HG03565 (cell line): ENCODE results near the gene GNAS.
"Not testable (repeated sequence)": the region's sequence is repeated elsewhere in the genome, so short reads cannot be mapped to it uniquely, and the experiment has no call there.

Experiments
- ATAC-seq: cut with Tn5 transposase; IDR thresholded peaks from one replicate; pipeline ENCODE4 v1.9.1; 2021; ENCODE audit warnings: mild to moderate bottlenecking, moderate library complexity; ENCODE audit not compliant: unreplicated experiment

Gene GNAS

DNA sequence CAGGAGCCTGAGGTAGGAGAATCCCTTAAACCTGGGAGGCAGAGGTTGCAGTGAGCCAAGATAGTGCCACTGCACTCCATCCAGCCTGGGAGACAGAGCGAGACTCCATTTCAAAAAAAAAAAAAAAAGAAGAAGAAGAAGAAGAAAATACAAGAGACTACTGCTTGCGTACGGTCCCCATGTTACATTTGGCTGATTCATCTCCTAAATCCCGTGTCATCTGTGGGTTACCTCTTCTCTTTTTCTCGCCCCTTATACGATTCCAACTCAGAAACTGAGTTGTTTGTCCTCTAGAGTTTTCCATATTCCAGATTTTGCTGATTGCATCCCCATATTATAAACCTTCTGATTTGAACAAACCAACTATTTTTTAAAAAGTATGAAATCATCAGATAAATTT is 66.1 kb downstream of the GNAS start:
- ATAC-seq: no peak

DNA sequence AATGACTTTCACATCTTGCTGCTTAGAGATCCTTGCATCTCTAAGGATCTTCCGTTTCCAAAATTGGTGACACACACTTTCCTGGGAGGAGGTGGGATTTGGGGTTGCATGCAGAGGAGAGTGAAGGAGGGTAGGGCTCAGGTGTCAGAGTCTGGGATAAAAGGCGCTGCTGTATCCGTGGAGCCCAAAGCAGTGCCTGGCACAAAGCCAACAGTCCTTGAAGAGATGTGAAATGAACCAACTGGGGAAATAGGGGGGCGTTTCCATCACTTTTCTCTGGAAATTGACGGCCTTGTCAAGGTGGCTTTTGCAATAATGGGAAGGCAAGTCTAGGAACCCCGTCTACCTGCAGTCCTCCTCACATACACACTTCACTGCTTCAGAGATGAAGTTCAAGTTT is 69.0 kb downstream of the GNAS start:
- no peak for ATAC-seq

DNA sequence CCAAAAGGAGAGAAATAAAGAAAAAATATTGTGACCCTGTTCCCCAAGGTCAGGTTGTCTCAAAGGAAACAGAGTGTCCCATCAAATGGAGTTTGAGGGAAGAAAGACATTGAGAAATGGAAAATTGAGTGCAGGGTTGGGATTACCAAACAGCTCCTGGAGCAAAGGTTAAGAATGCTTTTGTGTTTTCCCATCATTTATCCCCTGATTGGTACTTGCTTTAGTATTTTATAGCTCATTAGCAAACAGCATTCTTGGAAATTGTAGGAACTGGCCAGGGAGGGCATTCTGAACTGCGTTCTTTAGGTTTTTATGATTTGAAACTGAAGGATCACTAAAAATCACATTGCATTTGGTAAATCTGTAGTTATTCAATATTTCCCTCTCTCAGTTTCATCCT is 69.5 kb downstream of the GNAS start:
- no peak for ATAC-seq

DNA sequence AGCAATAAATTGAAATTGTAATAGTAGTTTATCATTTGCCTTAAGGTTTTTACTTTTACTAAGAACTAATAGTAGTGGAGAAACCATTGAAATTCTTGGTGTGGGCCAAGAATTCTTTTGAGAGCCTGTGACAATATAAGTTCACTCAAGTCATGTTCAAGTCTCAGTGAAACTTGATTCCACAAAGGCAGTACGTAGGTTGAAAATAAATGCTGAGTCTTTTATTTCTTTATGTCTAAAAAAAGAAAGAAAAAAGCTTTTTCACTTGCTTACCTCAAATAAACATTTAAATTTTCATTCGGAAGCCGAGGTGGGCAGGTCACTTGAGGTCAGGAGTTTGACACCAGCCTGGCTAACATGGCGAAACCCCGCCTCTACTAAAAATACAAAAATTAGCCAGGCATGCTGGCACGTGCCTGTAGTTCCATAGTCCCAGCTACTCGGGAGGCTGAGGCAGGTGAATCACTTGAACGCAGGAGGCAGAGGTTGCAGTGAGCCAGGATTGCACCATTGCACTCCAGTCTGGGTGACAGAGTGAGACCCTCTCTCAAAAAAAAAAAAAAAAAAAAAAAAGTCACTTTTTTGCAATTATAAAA is 70.7 kb downstream of the GNAS start:
- no peak for ATAC-seq

DNA sequence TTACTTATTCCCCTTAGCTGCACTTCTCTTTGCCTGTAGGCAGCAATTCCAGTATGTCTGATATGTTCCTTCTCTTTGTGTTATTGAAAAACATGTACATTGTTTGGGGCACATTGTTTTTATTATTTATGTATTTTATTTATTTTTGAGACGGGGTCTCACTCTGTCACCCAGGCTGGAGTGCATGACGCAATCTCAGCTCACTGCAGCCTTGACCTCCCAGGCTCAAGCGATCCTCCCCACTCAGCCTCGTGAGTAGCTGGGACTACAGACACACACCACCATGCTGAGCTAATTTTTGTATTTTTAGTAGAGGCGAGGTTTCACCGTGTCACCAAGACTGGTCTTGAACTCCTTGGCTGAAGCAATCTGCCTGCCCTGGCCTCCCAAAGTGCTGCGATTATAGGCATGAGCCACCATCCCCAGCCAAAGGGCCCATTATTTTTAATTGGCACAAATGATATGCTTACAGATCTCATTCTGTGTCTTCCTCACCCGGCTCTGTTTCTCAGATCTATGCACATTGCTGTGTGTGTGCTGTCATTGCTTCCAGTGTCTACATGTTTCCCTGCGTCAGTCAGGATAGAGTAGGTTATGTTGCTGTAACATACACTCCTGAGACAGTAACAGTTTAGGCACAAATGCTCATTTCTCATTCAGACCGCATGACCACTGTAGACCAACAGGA is 74.4 kb downstream of the GNAS start:
- no peak for ATAC-seq

DNA sequence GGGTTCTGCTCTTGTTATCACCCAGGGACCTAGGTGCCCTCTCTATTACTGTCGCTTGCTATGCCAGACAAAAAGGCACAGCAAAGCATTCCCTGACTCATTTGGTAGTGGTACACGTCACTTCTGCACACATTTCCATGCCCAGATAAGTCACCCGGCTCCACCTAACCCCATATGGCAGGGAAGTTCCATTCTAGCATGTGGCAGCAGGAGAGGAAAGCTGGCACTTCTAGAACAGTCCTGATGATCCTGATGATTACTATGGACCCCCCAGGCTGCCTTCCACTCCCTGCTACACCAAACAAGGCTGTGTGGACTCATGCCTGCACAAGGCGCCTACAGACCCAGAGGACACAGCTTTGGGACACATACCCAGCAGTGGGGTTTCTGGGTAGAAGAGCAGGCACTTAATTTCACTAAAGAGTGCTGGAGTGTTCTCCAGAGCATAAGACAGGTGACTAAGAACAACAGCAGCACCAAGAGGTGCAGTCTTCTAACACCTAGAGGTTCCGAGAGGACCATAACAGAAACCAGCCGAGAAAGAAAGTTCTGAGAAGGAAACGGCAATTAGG is 75.1 kb downstream of the GNAS start:
- ATAC-seq: no peak

DNA sequence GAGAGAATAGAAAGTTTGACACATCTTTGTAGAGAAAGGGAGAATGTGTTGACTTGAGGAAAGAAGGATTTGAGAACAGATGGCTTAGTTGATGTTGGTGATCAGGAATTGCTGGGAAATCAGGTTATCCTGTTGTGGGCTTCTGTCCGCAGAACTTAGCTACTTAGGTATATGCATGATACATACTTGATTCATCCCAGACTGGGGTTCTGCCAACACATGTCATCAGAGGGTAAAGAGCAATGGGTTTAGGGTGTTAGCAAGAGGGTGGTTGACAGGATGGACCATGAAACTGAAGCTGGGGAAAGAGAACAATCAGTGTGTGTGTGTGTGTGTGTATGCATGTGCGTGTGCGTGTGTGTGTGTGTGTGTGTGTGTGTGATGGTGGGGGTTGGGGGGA is 78.0 kb downstream of the GNAS start:
- ATAC-seq: no peak

DNA sequence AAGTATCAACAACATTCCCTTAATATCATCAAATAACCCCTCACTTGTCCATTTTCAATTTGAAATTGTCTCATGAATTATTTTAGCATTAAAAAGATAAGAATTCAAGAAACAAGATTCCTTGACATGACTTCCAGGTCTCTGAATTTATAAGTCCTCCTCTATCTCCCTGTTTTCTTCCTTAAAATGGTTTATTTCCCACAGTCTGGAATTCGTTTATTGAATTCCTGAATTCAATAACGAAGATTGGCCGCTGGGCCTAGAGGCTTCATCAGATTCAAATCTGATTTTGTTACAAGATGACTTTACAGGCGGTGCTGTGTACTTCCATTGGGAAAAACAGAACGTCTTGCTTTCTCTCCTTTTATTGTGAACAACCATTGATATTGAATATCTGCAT is 79.7 kb downstream of the GNAS start:
- no peak for ATAC-seq

DNA sequence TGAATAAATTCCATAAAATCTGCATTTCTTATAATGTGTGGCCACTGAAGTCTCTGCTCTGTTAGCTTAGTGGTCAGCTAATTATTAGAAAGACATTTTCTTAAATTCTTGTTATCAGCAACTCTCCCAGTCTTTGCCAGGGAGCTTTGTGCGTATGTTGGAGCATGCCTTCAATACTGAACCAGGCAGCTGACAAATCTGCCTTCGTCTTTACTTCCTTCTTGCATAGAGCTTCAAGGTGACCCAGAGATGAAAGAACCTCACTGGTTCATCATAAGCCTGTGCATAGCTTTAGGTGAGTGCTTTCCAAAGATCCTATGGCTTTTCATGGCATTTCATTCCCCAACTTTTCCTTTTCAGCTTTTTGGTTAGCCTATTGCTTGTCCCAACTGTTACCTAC is 85.6 kb downstream of the GNAS start:
- no peak for ATAC-seq

DNA sequence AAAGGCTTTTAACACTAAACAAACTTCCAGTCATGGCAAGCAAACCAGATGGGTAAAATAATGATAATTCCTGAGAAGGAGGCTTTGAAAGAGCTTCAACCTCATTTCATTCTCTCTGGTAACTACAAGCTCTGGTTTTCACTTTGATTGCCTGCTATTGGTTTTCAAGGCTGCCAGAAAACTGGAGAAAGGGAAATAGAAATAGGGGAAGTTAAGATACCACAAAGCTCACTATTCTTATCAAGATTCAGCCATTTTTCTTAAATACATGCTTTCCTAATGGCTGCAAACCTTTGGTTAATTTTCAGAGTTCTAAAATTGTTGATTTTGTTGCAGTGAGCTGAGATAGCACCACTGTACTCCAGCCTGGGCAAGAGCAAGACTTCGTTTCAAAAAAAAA is 86.0 kb downstream of the GNAS start:
- no peak for ATAC-seq

DNA sequence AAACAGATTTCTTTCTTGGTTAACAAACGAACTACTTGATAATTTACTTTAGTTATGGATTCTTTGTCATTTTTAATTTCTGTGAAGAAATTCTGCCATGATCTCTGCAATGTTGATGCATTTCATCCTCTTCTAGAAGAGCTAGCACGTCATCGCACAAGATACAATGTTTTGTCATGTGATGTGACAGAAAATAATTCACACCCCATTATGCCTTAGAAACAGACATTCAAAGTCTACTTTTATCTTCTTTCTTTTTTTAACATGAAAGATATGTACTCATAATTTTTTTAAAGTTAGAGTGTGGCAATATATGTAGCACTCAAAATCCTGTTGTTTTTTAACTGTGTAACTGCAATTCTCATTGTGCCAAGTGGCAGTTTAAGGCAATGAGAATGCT is 89.0 kb downstream of the GNAS start:
- ATAC-seq: no peak

DNA sequence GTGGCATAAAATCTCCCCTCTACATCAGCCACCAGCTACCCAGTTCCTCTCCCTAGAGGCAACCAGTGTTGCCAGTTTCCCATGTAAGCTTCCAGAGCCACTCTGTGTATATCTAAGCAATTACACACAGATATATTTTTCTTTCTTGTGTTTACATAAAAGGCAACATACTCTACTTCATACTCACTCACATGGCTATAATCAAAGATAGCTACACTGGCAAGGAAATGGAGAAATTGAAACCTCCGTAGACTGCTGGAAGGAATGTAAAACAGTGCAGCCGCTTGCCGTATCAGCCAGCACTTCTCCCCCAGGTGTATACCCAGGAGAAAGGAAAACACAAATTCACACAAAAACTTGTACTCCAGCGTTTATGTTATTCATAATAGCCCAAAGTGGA is 90.0 kb downstream of the GNAS start:
- ATAC-seq: no peak

DNA sequence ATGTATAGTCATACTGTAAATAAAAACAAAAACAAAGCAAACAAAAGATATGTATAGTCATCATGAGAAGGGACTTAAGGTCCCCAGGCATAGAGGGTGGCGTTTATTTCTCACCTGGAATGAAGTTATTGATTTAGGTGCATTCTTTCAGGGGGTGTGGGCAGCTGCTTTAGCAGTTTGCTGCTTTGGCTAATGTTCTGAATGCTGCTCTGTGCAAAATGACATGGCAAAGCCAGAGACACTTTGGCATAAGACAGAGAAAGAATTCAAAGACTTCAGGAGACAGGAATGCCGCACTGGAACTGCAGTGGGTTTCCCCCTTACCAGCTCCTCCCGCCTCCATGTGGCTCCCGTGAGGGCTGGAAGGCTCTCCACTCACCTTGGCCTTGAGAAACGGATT is 92.1 kb downstream of the GNAS start:
- ATAC-seq: no peak

DNA sequence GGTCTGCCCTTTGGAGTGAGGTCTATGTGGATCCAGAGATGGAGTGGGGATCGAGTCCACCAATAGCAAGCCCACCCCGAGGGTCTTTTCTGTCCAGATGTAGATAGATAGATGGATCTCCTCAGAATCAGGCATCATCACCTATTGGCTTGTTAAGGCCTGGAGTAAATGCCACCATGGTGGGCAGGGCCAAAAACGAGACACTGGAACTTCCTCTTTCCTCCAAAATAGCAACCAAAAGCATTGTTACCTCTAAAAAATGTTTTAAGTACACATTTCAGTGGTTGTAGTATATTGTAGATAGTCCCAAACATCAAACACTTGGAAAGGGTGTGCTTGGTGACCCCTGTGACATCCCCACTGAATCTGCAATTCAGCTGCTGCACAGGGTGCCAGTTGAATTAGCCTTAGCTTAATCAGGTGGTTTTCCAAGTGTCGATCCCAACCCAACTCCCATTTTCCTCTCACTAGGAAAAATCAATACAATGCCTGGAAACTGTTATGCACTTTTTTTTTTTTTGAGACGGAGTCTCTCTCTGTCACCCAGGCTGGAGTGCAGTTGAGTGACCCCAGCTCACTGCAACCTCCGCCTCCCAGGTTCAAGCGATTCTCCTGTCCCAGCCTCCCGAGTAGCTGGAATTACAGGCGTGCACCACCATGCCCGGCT is 93.6 kb downstream of the GNAS start:
- no peak for ATAC-seq

DNA sequence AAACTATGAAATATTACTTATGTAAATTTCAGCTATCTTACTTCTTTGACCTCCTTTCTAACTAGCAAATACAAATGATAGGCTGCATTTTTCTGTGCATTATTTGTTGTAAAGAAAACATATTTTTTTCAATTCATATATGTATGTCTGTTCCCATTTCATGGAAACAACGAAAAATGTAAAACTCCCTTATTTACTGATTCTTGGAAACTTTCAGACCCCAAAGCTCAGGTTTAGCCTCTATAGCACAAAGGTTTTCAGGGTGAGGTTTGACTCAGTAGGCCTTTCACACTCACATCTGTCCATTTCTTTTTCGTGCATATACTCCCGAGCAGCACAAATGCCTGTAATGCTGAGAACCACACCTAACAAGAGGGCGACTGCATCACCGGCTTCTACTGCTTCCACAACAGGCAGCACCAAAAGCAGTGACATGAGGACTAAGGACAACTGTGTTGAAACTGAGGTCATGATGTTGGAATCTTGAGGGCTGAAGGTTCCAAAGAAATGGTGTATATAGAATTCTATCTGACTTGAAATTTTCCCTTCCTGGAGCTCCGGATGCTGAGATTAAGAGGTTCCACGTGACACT is 95.4 kb downstream of the GNAS start:
- ATAC-seq: not testable (repeated sequence)

DNA sequence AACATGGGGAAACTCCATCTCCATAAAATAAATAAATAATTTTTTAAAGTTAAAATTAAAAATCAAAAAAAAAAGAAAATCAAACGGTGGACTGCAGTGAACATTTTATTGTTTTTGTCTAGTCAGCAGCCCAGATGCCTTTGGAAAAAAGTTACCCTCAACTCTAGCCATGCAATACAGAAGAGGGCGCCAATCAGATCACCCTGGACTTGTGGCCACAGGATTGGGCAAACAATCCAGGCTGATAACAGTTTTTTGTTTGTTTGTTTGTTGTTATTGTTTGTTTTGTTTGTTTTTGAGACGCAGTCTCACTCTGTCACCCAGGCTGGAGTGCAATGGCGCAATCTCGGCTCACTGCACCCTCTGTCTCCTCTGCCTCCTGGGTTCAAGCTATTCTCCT is 98.1 kb downstream of the GNAS start:
- no peak for ATAC-seq

DNA sequence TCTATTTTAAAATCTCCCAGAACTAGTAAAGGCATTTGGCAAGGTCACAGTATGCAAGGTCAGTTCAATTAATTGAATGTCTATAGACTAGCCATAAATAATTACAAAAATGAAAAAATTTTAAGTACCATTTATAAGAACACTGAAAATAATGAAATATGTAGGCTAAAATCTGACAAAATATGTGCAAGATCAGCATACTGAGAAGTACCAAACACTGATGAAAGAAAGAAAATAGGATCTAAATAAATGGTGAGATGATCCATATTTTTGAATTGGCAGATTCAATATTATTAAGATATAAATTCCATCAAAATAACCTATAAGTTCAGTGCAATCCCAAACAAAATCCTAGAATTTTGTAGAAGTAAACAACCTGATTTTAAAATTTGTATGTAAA is 100.5 kb downstream of the GNAS start:
- no peak for ATAC-seq

DNA sequence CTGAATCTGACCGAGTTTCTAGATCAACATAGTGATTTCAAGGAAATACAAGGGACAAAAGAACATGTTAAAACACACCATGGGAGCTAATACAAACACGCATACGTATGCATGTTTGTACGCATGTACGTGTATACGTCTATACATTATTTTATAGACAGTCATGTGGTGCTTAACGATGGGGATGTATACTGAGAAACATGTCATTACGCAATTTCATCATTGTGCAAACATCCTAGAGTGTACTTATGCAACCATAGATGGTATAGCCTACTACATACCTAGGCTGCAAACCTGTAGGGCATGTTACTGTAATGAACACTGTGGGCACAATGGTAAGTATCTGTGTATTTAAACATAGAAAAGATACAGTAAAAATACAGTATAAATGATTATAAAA is 103.6 kb downstream of the GNAS start:
- ATAC-seq: no peak

DNA sequence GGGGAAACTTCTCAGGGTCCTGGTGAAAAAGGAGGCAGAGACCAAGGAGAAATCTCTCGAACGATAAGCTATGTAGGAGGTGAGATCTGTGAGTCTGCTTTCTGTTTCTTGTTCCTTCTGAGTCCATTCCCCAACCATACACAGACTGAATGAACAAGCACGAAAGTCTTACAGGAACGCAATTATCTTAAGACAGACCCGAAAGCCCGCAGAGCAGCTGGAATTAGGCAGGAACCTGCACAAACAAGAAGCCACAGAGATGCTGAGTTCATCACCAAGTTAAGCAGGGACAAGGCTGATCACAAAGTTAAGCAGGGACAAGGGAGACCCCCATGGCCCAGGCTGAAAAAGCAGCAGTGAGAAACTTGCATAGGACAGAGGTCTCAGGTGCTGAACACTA is 107.1 kb downstream of the GNAS start:
- ATAC-seq: no peak
